Cardiac muscle cell (in vitro differentiated cells and primary cell): ENCODE measurements around the gene CYSTM1. TPM values are rescaled to one million over a fixed set of nuclear protein-coding genes. Genes with fewer than 3 reads are reported as not detected.
A peak's percentile ranks its signal among the peaks of the same experiment; 100 is the strongest.

Source experiments
- DNase-seq, 2 donors: peaks; one replicate each; pipeline versions ENCODE4 v3.0.0 to v3.0.0-alpha.2; 2010 to 2017; ENCODE audit warnings: low read depth in 1 of 2, low spot score in 1 of 2
- H3K27ac ChIP-seq: fragments of 200-600 bp; sonication (generic); 2 replicates; pipeline ENCODE4 v1.5.1; 2016
- H3K27me3 ChIP-seq: fragments of 200-600 bp; sonication (generic); 2 replicates; pipeline ENCODE4 v1.6.0; 2016; ENCODE audit warnings: control low read depth
- H3K36me3 ChIP-seq: fragments of 200-600 bp; sonication (generic); 2 replicates; pipeline ENCODE4 v1.5.1; 2016; ENCODE audit warnings: control low read depth
- H3K4me1 ChIP-seq: fragments of 200-600 bp; sonication (generic); 2 replicates; pipeline ENCODE4 v1.8.1; 2017; ENCODE audit warnings: low read depth, mild to moderate bottlenecking, mixed run types
- H3K4me3 ChIP-seq: fragments of 200-600 bp; sonication (generic); 2 replicates; pipeline ENCODE4 v1.5.1; 2016; ENCODE audit warnings: mild to moderate bottlenecking
- H3K9me3 ChIP-seq: fragments of 200-600 bp; sonication (generic); 2 replicates; pipeline ENCODE4 v1.5.1; 2017; ENCODE audit warnings: low read depth, mild to moderate bottlenecking, control low read depth
- CTCF ChIP-seq: IDR thresholded peaks from 2 replicates; pipeline ENCODE4 v1.5.1; 2012; ENCODE audit warnings: low read depth, mild to moderate bottlenecking, low read length
- polyA plus RNA-seq: library from polyadenylated mRNA; unstranded; fragments of >200 nt; fragmentation: Nextera tagmentation; extraction: Ambion mirVana; gene quantifications from 2 replicates; pipeline ENCODE4 v1.2.1, GENCODE V29; 2016
- total RNA-seq: library from RNA; depleted of rRNA; stranded (reverse); fragments of >200 nt; gene quantifications from 2 replicates; pipeline ENCODE4 v1.2.3, GENCODE V29; 2016

CYSTM1 gene
- total and polyA plus RNA-seq, 2 experiments from 2014 or later, result 31.8 to 83.7 TPM

GRCh38 chr5:140261403-140262171 is 86.6 kb downstream of the CYSTM1 start:
- no peak overlapping the region for H3K4me3 ChIP-seq
- no peaks in the 10 kb centered on the region for H3K27me3 ChIP-seq
- DNase-seq, result peak; percentile 48 to 85
- H3K9me3 ChIP-seq, result no peaks in the 10 kb centered on the region
- TF ChIP-seq CTCF, result peak; percentile 24
- no peaks in the 10 kb centered on the region for H3K36me3 ChIP-seq
- H3K27ac ChIP-seq, result peak overlapping the region; percentile 82
- H3K4me1 ChIP-seq, result peaks cover 20% of the 10 kb centered on the region

GRCh38 chr5:140262221-140262620 is 87.2 kb downstream of the CYSTM1 start:
- Histone ChIP-seq H3K36me3 (no peaks in the 10 kb centered on the region), H3K27me3 (no peaks in the 10 kb centered on the region), H3K4me1 (peaks cover 26% of the 10 kb centered on the region), H3K9me3 (no peaks in the 10 kb centered on the region), H3K4me3 (no peak overlapping the region), H3K27ac (peak overlapping the region; percentile 82)
- no peak for DNase-seq
- TF ChIP-seq CTCF, result no peak

- TF ChIP-seq CTCF, result no peak
- no peak for DNase-seq
- H3K9me3 ChIP-seq, result no peaks in the 10 kb centered on the region
- H3K27me3 ChIP-seq, result no peaks in the 10 kb centered on the region
- H3K36me3 ChIP-seq, result no peaks in the 10 kb centered on the region
- H3K4me1 ChIP-seq, result peaks cover 29% of the 10 kb centered on the region
- H3K4me3 ChIP-seq, result no peak overlapping the region
- H3K27ac ChIP-seq, result peak overlapping the region; percentile 82
Observed at GRCh38 chr5:140262839-140263238, 87.9 kb downstream of the CYSTM1 start.

GRCh38 chr5:140265845-140266244 is 90.9 kb downstream of the CYSTM1 start:
- Histone ChIP-seq H3K4me3 (no peak overlapping the region), H3K36me3 (no peaks in the 10 kb centered on the region), H3K4me1 (peaks cover 25% of the 10 kb centered on the region), H3K27ac (no peak overlapping the region), H3K27me3 (no peaks in the 10 kb centered on the region), H3K9me3 (no peaks in the 10 kb centered on the region)
- no peak for DNase-seq
- no peak for TF ChIP-seq CTCF

GRCh38 chr5:140266471-140267200 is 91.6 kb downstream of the CYSTM1 start:
- no peaks in the 10 kb centered on the region for H3K36me3 ChIP-seq
- no peaks in the 10 kb centered on the region for H3K9me3 ChIP-seq
- peaks cover 18% of the 10 kb centered on the region for H3K4me1 ChIP-seq
- TF ChIP-seq CTCF, result no peak
- H3K27ac ChIP-seq, result peak overlapping the region; percentile 76
- no peaks in the 10 kb centered on the region for H3K27me3 ChIP-seq
- DNase-seq, result no peak
- no peak overlapping the region for H3K4me3 ChIP-seq
